Activated naive CD8-positive, alpha-beta T cell treated with anti-CD3 and anti-CD28 coated beads, Interleukin-2, amount 10 ng/mL, durations not matched to agents 7 days and 5 days (primary cell): ENCODE results near the gene PDE7B. TPM values are rescaled to one million over a fixed set of nuclear protein-coding genes. Genes with fewer than 3 reads are reported as not detected.

Experiments used
- ATAC-seq: fragments of 150-1000 bp; cut with Tn5 transposase; one replicate; pipeline ENCODE4 v1.10.0; 2021; ENCODE audit warnings: low read depth, moderate library complexity
- POLR2A ChIA-PET: fragments of 350-600 bp; sonication (Branson Sonifier 250); formaldehyde crosslinking; loops from one replicate; lab custom pipeline; 2021; ENCODE audit warnings: antibody characterized with exemption; lab: Charles Lee
- DNase-seq: peaks from one replicate; pipeline ENCODE4 v3.0.0; 2021
- H3K27ac Mint-ChIP-seq: one replicate; pipeline ENCODE4 v1.8.0; 2022; ENCODE audit warnings: mild to moderate bottlenecking, mixed read lengths
- H3K27me3 Mint-ChIP-seq: one replicate; pipeline ENCODE4 v1.8.0; 2022; ENCODE audit warnings: mild to moderate bottlenecking, moderate library complexity, mixed read lengths
- H3K36me3 Mint-ChIP-seq: one replicate; pipeline ENCODE4 v1.8.0; 2021; ENCODE audit warnings: mild to moderate bottlenecking, mixed read lengths
- H3K4me1 Mint-ChIP-seq: one replicate; pipeline ENCODE4 v1.8.0; 2021; ENCODE audit warnings: mixed read lengths
- H3K4me3 Mint-ChIP-seq: one replicate; pipeline ENCODE4 v1.8.0; 2022; ENCODE audit warnings: mild to moderate bottlenecking, moderate library complexity, mixed read lengths
- H3K9me3 Mint-ChIP-seq: one replicate; pipeline ENCODE4 v1.8.0; 2021; ENCODE audit warnings: mixed read lengths
- total RNA-seq, 2 experiments: library from RNA; stranded (reverse); gene quantifications; one replicate each; pipeline ENCODE4 v1.2.3, GENCODE V29; 2021

PDE7B gene
- total RNA-seq, 2 experiments from 2014 or later: 0.14 to 0.42 TPM

GRCh38 chr6:136150961-136151360, 299.5 kb downstream of the PDE7B start:
- H3K27me3 Mint-ChIP-seq: no peaks in the 10 kb centered on the region
- ATAC-seq: no peak
- POLR2A ChIA-PET: no interaction called here
- H3K9me3 Mint-ChIP-seq: no peaks in the 10 kb centered on the region
- no peak for DNase-seq
- H3K27ac Mint-ChIP-seq: no peak overlapping the region
- no peaks in the 10 kb centered on the region for H3K4me1 Mint-ChIP-seq
- H3K36me3 Mint-ChIP-seq: no peaks in the 10 kb centered on the region
- H3K4me3 Mint-ChIP-seq: no peak overlapping the region

- POLR2A ChIA-PET: no interaction called here
- no peak for DNase-seq
- Mint-ChIP-seq H3K36me3 (no peaks in the 10 kb centered on the region), H3K9me3 (no peaks in the 10 kb centered on the region), H3K27ac (no peak overlapping the region), H3K4me1 (no peaks in the 10 kb centered on the region), H3K27me3 (no peaks in the 10 kb centered on the region), H3K4me3 (no peak overlapping the region)
- ATAC-seq: no peak
These were observed 302.3 kb downstream of the PDE7B start for GRCh38 chr6:136153707-136154375.

GRCh38 chr6:136155191-136155590, 303.7 kb downstream of the PDE7B start:
- H3K27ac Mint-ChIP-seq: no peak overlapping the region
- H3K36me3 Mint-ChIP-seq: no peaks in the 10 kb centered on the region
- no peaks in the 10 kb centered on the region for H3K4me1 Mint-ChIP-seq
- H3K9me3 Mint-ChIP-seq: no peaks in the 10 kb centered on the region
- peaks cover 3% of the 10 kb centered on the region for H3K27me3 Mint-ChIP-seq
- H3K4me3 Mint-ChIP-seq: no peak overlapping the region
- POLR2A ChIA-PET: no interaction called here
- DNase-seq (no peak), ATAC-seq (no peak)

- Mint-ChIP-seq H3K4me3 (no peak overlapping the region), H3K27me3 (peaks cover 3% of the 10 kb centered on the region), H3K36me3 (no peaks in the 10 kb centered on the region), H3K27ac (no peak overlapping the region), H3K4me1 (no peaks in the 10 kb centered on the region), H3K9me3 (peaks cover 3% of the 10 kb centered on the region)
- DNase-seq (no peak), ATAC-seq (no peak)
- POLR2A ChIA-PET: no interaction called here
These were observed 306.2 kb downstream of the PDE7B start for GRCh38 chr6:136157743-136158142.

- Mint-ChIP-seq H3K36me3 (no peaks in the 10 kb centered on the region), H3K4me3 (no peak overlapping the region), H3K27me3 (peaks cover 3% of the 10 kb centered on the region), H3K4me1 (no peaks in the 10 kb centered on the region), H3K27ac (no peak overlapping the region), H3K9me3 (peaks cover 4% of the 10 kb centered on the region)
- ATAC-seq: no peak
- no peak for DNase-seq
- POLR2A ChIA-PET: no interaction called here
These were observed 306.9 kb downstream of the PDE7B start for GRCh38 chr6:136158387-136158821.

GRCh38 chr6:136158971-136159370, 307.5 kb downstream of the PDE7B start:
- Mint-ChIP-seq H3K4me3 (no peak overlapping the region), H3K27ac (no peak overlapping the region), H3K4me1 (no peaks in the 10 kb centered on the region), H3K9me3 (peaks cover 4% of the 10 kb centered on the region), H3K27me3 (peaks cover 3% of the 10 kb centered on the region), H3K36me3 (no peaks in the 10 kb centered on the region)
- ATAC-seq: no peak
- DNase-seq: no peak
- POLR2A ChIA-PET: no interaction called here

GRCh38 chr6:136160250-136160649, 308.7 kb downstream of the PDE7B start:
- Mint-ChIP-seq H3K4me1 (no peaks in the 10 kb centered on the region), H3K4me3 (no peak overlapping the region), H3K9me3 (peaks cover 4% of the 10 kb centered on the region), H3K27me3 (peaks cover 3% of the 10 kb centered on the region), H3K36me3 (no peaks in the 10 kb centered on the region), H3K27ac (no peak overlapping the region)
- no peak for DNase-seq
- ATAC-seq: no peak
- POLR2A ChIA-PET: no interaction called here

- DNase-seq (no peak), ATAC-seq (no peak)
- Mint-ChIP-seq H3K4me1 (no peaks in the 10 kb centered on the region), H3K4me3 (no peak overlapping the region), H3K9me3 (peaks cover 9% of the 10 kb centered on the region), H3K27me3 (peaks cover 3% of the 10 kb centered on the region), H3K27ac (no peak overlapping the region), H3K36me3 (no peaks in the 10 kb centered on the region)
- POLR2A ChIA-PET: no interaction called here
These were observed 310.4 kb downstream of the PDE7B start for GRCh38 chr6:136161950-136162349.

- DNase-seq (no peak), ATAC-seq (no peak)
- POLR2A ChIA-PET: no interaction called here
- Mint-ChIP-seq H3K27me3 (peaks cover 3% of the 10 kb centered on the region), H3K36me3 (no peaks in the 10 kb centered on the region), H3K27ac (no peak overlapping the region), H3K4me1 (no peaks in the 10 kb centered on the region), H3K4me3 (no peak overlapping the region), H3K9me3 (peaks cover 9% of the 10 kb centered on the region)
These were observed 311.8 kb downstream of the PDE7B start for GRCh38 chr6:136163260-136163659.

GRCh38 chr6:136166815-136167214, 315.3 kb downstream of the PDE7B start:
- ATAC-seq (no peak), DNase-seq (no peak)
- Mint-ChIP-seq H3K4me1 (no peaks in the 10 kb centered on the region), H3K4me3 (no peak overlapping the region), H3K36me3 (no peaks in the 10 kb centered on the region), H3K27ac (no peak overlapping the region), H3K9me3 (peaks cover 9% of the 10 kb centered on the region), H3K27me3 (no peaks in the 10 kb centered on the region)
- POLR2A ChIA-PET: no interaction called here

GRCh38 chr6:136169394-136170148, 318.1 kb downstream of the PDE7B start:
- DNase-seq (no peak), ATAC-seq (no peak)
- H3K36me3 Mint-ChIP-seq: no peaks in the 10 kb centered on the region
- no peaks in the 10 kb centered on the region for H3K27me3 Mint-ChIP-seq
- POLR2A ChIA-PET: no interaction called here
- no peak overlapping the region for H3K27ac Mint-ChIP-seq
- H3K4me1 Mint-ChIP-seq: no peaks in the 10 kb centered on the region
- no peak overlapping the region for H3K4me3 Mint-ChIP-seq
- peaks cover 5% of the 10 kb centered on the region for H3K9me3 Mint-ChIP-seq

GRCh38 chr6:136171231-136171630, 319.7 kb downstream of the PDE7B start:
- no peaks in the 10 kb centered on the region for H3K27me3 Mint-ChIP-seq
- POLR2A ChIA-PET: no interaction called here
- ATAC-seq: no peak

GRCh38 chr6:136173519-136174507, 322.3 kb downstream of the PDE7B start:
- Mint-ChIP-seq H3K9me3 (no peaks in the 10 kb centered on the region), H3K4me1 (no peaks in the 10 kb centered on the region), H3K4me3 (no peak overlapping the region), H3K36me3 (no peaks in the 10 kb centered on the region), H3K27ac (no peak overlapping the region), H3K27me3 (peaks cover 3% of the 10 kb centered on the region)
- POLR2A ChIA-PET: no interaction called here
- ATAC-seq: no peak
- DNase-seq: no peak

More at GRCh38 chr6:136171231-136171630, 319.7 kb downstream of the PDE7B start:
- H3K4me1 Mint-ChIP-seq: no peaks in the 10 kb centered on the region
- H3K36me3 Mint-ChIP-seq: no peaks in the 10 kb centered on the region
- peaks cover 2% of the 10 kb centered on the region for H3K9me3 Mint-ChIP-seq
- no peak for DNase-seq
- no peak overlapping the region for H3K27ac Mint-ChIP-seq
- H3K4me3 Mint-ChIP-seq: no peak overlapping the region
